ENCODE measurements around the gene CTSF. TPM values are rescaled to one million over a fixed set of nuclear protein-coding genes. Genes with fewer than 3 reads are reported as not detected.

CTSF gene
- polyA plus RNA-seq, 2 donors: 4.2 to 10.2 TPM

- WGBS, 2 donors: 80 to 85% methylated on average over 10 of the region's 10 CpGs
- Histone ChIP-seq H3K4me1 (ENCODE audit: control insufficient read depth in 2 of 2, insufficient read depth in 2 of 2, low read length in 1 of 2) (no peaks in the 10 kb centered on the region), H3K9me3 (ENCODE audit: control insufficient read depth in 2 of 2, insufficient read depth in 1 of 2, low read depth in 1 of 2, low read length in 1 of 2) (no peaks in the 10 kb centered on the region), H3K36me3 (ENCODE audit: control insufficient read depth in 2 of 2, insufficient read depth in 2 of 2, low read length in 1 of 2) (peaks cover 4 to 17% of the 10 kb centered on the region in 2 donors), H3K27ac (ENCODE audit: low read depth in 2 of 2, low read length in 1 of 2) (no peak overlapping the region), H3K4me3 (ENCODE audit: low read depth in 1 of 2, low read length in 2 of 2) (no peak overlapping the region), H3K27me3 (ENCODE audit: control insufficient read depth in 1 of 2, insufficient read depth in 2 of 2, low read length in 2 of 2) (no peaks in the 10 kb centered on the region)
These were observed 39.3 kb downstream of the CTSF start for GRCh38 chr11:66529069-66529468.

DNA sequence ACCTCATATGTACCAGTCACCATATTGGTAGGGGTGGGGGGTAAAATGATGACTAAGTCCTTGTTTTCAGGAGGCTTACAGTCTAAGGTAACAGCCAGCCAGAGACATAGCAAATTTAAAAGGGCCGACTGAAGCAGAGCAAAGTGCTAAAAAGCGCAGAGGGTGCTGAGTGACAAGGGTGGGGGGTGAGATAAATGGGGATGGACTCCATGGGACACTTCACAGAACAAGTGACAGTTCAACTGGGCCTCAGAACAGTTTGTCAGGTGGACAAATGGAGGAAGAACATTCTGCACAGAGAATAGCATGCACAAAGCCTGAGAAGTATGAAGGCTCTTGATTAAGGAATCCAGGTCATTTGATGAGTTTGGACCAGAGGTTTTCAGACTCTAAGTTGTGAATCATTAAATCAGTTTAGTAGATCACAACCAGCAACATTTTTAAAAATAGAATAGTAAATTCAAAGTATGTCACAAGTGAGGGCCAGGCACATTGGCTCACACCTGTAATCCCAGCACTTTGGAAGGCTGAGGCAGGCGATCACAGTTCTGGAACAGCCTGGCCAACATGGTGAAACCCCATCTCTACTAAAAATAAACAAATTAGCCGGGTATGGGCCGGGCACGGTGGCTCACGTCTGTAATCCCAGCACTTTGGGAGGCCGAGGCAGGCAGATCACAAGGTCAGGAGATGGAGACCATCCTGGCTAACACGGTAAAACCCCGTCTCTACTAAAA, 43.9 kb downstream of the CTSF start:
- Histone ChIP-seq H3K27me3 (ENCODE audit: control insufficient read depth in 1 of 2, insufficient read depth in 2 of 2, low read length in 2 of 2) (no peaks in the 10 kb centered on the region), H3K4me3 (ENCODE audit: low read depth in 1 of 2, low read length in 2 of 2) (no peak overlapping the region), H3K36me3 (ENCODE audit: control insufficient read depth in 2 of 2, insufficient read depth in 2 of 2, low read length in 1 of 2) (peaks cover 8 to 23% of the 10 kb centered on the region in 2 donors), H3K27ac (ENCODE audit: low read depth in 2 of 2, low read length in 1 of 2) (no peak overlapping the region), H3K9me3 (ENCODE audit: control insufficient read depth in 2 of 2, insufficient read depth in 1 of 2, low read depth in 1 of 2, low read length in 1 of 2) (no peaks in the 10 kb centered on the region), H3K4me1 (ENCODE audit: control insufficient read depth in 2 of 2, insufficient read depth in 2 of 2, low read length in 1 of 2) (no peaks in the 10 kb centered on the region)
- WGBS, 2 donors: 83 to 93% methylated on average over 10 of the region's 10 CpGs

- no peaks in the 10 kb centered on the region for H3K9me3 ChIP-seq (ENCODE audit: control insufficient read depth in 2 of 2, insufficient read depth in 1 of 2, low read depth in 1 of 2, low read length in 1 of 2)
- no peak overlapping the region for H3K27ac ChIP-seq (ENCODE audit: low read depth in 2 of 2, low read length in 1 of 2)
- H3K4me1 ChIP-seq (ENCODE audit: control insufficient read depth in 2 of 2, insufficient read depth in 2 of 2, low read length in 1 of 2): no peaks in the 10 kb centered on the region
- 91 to 95% methylated on average over 11 of the region's 11 CpGs for WGBS, 2 donors
- H3K36me3 ChIP-seq (ENCODE audit: control insufficient read depth in 2 of 2, insufficient read depth in 2 of 2, low read length in 1 of 2): peaks cover 8 to 19% of the 10 kb centered on the region in 2 donors
- no peaks in the 10 kb centered on the region for H3K27me3 ChIP-seq (ENCODE audit: control insufficient read depth in 1 of 2, insufficient read depth in 2 of 2, low read length in 2 of 2)
- no peak overlapping the region for H3K4me3 ChIP-seq (ENCODE audit: low read depth in 1 of 2, low read length in 2 of 2)
These were observed 44.8 kb downstream of the CTSF start for GRCh38 chr11:66523611-66524010.

Other genes starting within 250 kb of the CTSF start
- gene RIN1, start 232.2 kb downstream of the CTSF start, polyA plus RNA-seq: 10 to 100 TPM; 18.1 to 27.3 TPM
- 10 to 100 TPM; 44.1 to 49.9 TPM for gene BRMS1, start 223.5 kb downstream of the CTSF start, polyA plus RNA-seq
- 1 to 10 TPM; 4.9 to 7.0 TPM for gene B4GAT1, start 221.0 kb downstream of the CTSF start, polyA plus RNA-seq
- 1 to 10 TPM; 4.7 to 7.8 TPM for gene SLC29A2, start 196.8 kb downstream of the CTSF start, polyA plus RNA-seq
- gene NPAS4, start 147.6 kb downstream of the CTSF start, polyA plus RNA-seq: under 1 TPM; 0.16 to 0.31 TPM
- 10 to 100 TPM; 27.2 to 51.1 TPM for gene MRPL11, start 129.8 kb downstream of the CTSF start, polyA plus RNA-seq
- gene PELI3, start 101.7 kb downstream of the CTSF start, polyA plus RNA-seq: 1 to 10 TPM; 5.5 to 7.8 TPM
- gene DPP3, start 88.2 kb downstream of the CTSF start, polyA plus RNA-seq: 10 to 100 TPM; 16.3 to 29.6 TPM
- gene BBS1, start 58.0 kb downstream of the CTSF start, polyA plus RNA-seq: 10 to 100 TPM in 1 of 2 donors, 1 to 10 TPM in 1; 9.3 to 15.3 TPM
- gene ZDHHC24, start 22.6 kb downstream of the CTSF start, polyA plus RNA-seq: 1 to 10 TPM; 5.9 to 6.0 TPM
- under 1 TPM; 0.02 TPM for gene ACTN3, start 21.7 kb downstream of the CTSF start, polyA plus RNA-seq
- under 1 TPM; 0.09 to 0.12 TPM for gene CCDC87, start 24.5 kb upstream of the CTSF start, polyA plus RNA-seq
- 10 to 100 TPM; 27.9 to 39.8 TPM for gene CCS, start 24.6 kb upstream of the CTSF start, polyA plus RNA-seq
- 10 to 100 TPM; 20.6 to 34.2 TPM for gene RBM14, start 48.0 kb upstream of the CTSF start, polyA plus RNA-seq
- gene RBM4, start 70.1 kb upstream of the CTSF start, polyA plus RNA-seq: 10 to 100 TPM; 54.6 to 80.8 TPM
- 10 to 100 TPM; 12.0 to 12.8 TPM for gene RBM4B, start 109.3 kb upstream of the CTSF start, polyA plus RNA-seq
- 10 to 100 TPM; 61.3 to 63.4 TPM for gene SPTBN2, start 160.6 kb upstream of the CTSF start, polyA plus RNA-seq